Thymus (tissue), 14 donors: Measurements from ENCODE around the gene ARHGAP11B.
"Not testable (repeated sequence)": the region's sequence is repeated elsewhere in the genome, so short reads cannot be mapped to it uniquely, and the experiment has no call there.

Experiments used
- DNase-seq, 9 donors: peaks; one replicate each; pipeline ENCODE4 v3.0.0-alpha.2; 2013; ENCODE audit warnings: low spot score in 9 of 9, low read depth in 6 of 9, missing footprints in 1 of 9
- H3K27ac ChIP-seq, 2 donors: one replicate each; pipeline ENCODE4 v1.5.1; 2013; ENCODE audit warnings: control low read depth in 1 of 2, low read depth in 1 of 2, low read length in 1 of 2, mild to moderate bottlenecking in 1 of 2, moderate library complexity in 1 of 2
- H3K27me3 ChIP-seq, 2 donors: one replicate each; pipeline ENCODE4 v1.5.1; 2013; ENCODE audit warnings: low read length in 1 of 2; ENCODE audit not compliant: control insufficient read depth in 2 of 2, insufficient read depth in 1 of 2
- H3K36me3 ChIP-seq, 2 donors: one replicate each; pipeline ENCODE4 v1.5.1; 2013; ENCODE audit warnings: low read length in 1 of 2, mild to moderate bottlenecking in 1 of 2, moderate library complexity in 1 of 2; ENCODE audit not compliant: control insufficient read depth in 2 of 2, insufficient read depth in 2 of 2
- H3K4me1 ChIP-seq, 2 donors: one replicate each; pipeline ENCODE4 v1.5.1; 2013; ENCODE audit warnings: low read length in 2 of 2; ENCODE audit not compliant: control insufficient read depth in 2 of 2, insufficient read depth in 2 of 2
- H3K4me3 ChIP-seq, 2 donors: one replicate each; pipeline ENCODE4 v1.5.1; 2013; ENCODE audit warnings: low read length in 2 of 2, control low read depth in 1 of 2, mild to moderate bottlenecking in 1 of 2
- H3K9me3 ChIP-seq, 2 donors: one replicate each; pipeline ENCODE4 v1.5.1; 2013; ENCODE audit warnings: low read length in 1 of 2, mild to moderate bottlenecking in 1 of 2; ENCODE audit not compliant: control insufficient read depth in 2 of 2, insufficient read depth in 1 of 2
- WGBS: extraction: QIAGEN DNeasy Blood & Tissue Kit; methylation state at CpG from one replicate; pipeline ENCODE4 v1.1.7; 2013; 5-methylcytosine and 5-hydroxymethylcytosine counted together
- long read RNA-seq, 10 donors: transcript quantifications; one replicate each; lab custom pipeline, GENCODE V29; 2026
- donor health status: healthy.

ARHGAP11B gene
- long read RNA-seq, donor 1, partial matches to known transcripts = 0 of 1 reads
- long read RNA-seq, donor 1, other reads (novel, unspliced or antisense) = 0 of 1 reads
- long read RNA-seq, donor 2 = 0 reads
- long read RNA-seq, donor 3, partial matches to known transcripts = 0 of 4 reads
- long read RNA-seq, donor 3, other reads (novel, unspliced or antisense) = 0 of 4 reads
- long read RNA-seq, donor 4 = 0 reads
- long read RNA-seq, donor 5, partial matches to known transcripts = 0 of 1 reads
- long read RNA-seq, donor 5, other reads (novel, unspliced or antisense) = 0 of 1 reads
- long read RNA-seq, donor 6, partial matches to known transcripts = 0 of 1 reads
- long read RNA-seq, donor 6, other reads (novel, unspliced or antisense) = 0 of 1 reads
- long read RNA-seq, donor 7 = 0 reads
- long read RNA-seq, donor 8 = 0 reads
- long read RNA-seq, donor 9, partial matches to known transcripts = 0 of 1 reads
- long read RNA-seq, donor 9, other reads (novel, unspliced or antisense) = 0 of 1 reads
- long read RNA-seq, donor 10 = 0 reads

- under 1% methylated on average over 35 of the region's 35 CpGs for WGBS
- not testable (repeated sequence) for H3K9me3 ChIP-seq, H3K4me1 ChIP-seq, H3K36me3 ChIP-seq, H3K27me3 ChIP-seq
- Histone ChIP-seq H3K4me3 (peak within 1 kb of the TSS; percentile 63 to 70), H3K27ac (peak within 1 kb of the TSS; percentile 88 to 93)
- peak; percentile 92 to 99 (median 97) for DNase-seq
These were observed at the start of gene ARHGAP11B for GRCh38 chr15:30625436-30626193. ARHGAP11B (plus strand) TSS chr15:30626128.

- not testable (repeated sequence) for H3K4me1 ChIP-seq, H3K36me3 ChIP-seq, H3K27me3 ChIP-seq, H3K9me3 ChIP-seq, H3K27ac ChIP-seq, H3K4me3 ChIP-seq, DNase-seq
- no CpG with 5 or more reads among the region's 6 CpGs for WGBS
These were observed 46.4 kb upstream of the ARHGAP11B start for GRCh38 chr15:30579394-30579970.

GRCh38 chr15:30580716-30581115, 45.2 kb upstream of the ARHGAP11B start:
- no CpG with 5 or more reads among the region's 4 CpGs for WGBS
- not testable (repeated sequence) for H3K4me3 ChIP-seq, H3K36me3 ChIP-seq, H3K9me3 ChIP-seq, DNase-seq, H3K4me1 ChIP-seq, H3K27ac ChIP-seq, H3K27me3 ChIP-seq

- not testable (repeated sequence) for H3K9me3 ChIP-seq, H3K27ac ChIP-seq, H3K27me3 ChIP-seq, H3K4me1 ChIP-seq, DNase-seq, H3K4me3 ChIP-seq, H3K36me3 ChIP-seq
- 34% methylated on average over 2 of the region's 2 CpGs for WGBS
These were observed 27.0 kb upstream of the ARHGAP11B start for GRCh38 chr15:30598953-30599352.

GRCh38 chr15:30603796-30604195, 22.1 kb upstream of the ARHGAP11B start, which contains the start of gene GOLGA8H:
GOLGA8H (plus strand) TSS chr15:30604028; CDS start chr15:30604126, 98 bp downstream.
- not testable (repeated sequence) for H3K27ac ChIP-seq, H3K4me1 ChIP-seq, H3K9me3 ChIP-seq, H3K36me3 ChIP-seq, H3K4me3 ChIP-seq, DNase-seq, H3K27me3 ChIP-seq
- WGBS = over 99% methylated on average over 4 of the region's 8 CpGs

GRCh38 chr15:30612271-30612670, 13.7 kb upstream of the ARHGAP11B start:
- WGBS = 100% methylated on average over 1 of the region's 6 CpGs
- H3K4me3 ChIP-seq, H3K4me1 ChIP-seq, H3K27ac ChIP-seq, H3K27me3 ChIP-seq, DNase-seq, H3K9me3 ChIP-seq, H3K36me3 ChIP-seq: not testable (repeated sequence)

- 17% methylated on average over 3 of the region's 3 CpGs for WGBS
- not testable (repeated sequence) for H3K36me3 ChIP-seq, H3K27ac ChIP-seq, H3K4me1 ChIP-seq, H3K9me3 ChIP-seq, H3K27me3 ChIP-seq, DNase-seq, H3K4me3 ChIP-seq
These were observed 4.6 kb upstream of the ARHGAP11B start for GRCh38 chr15:30621342-30621741.

- peak overlapping the region; percentile 60 to 93 for H3K27ac ChIP-seq
- DNase-seq = peak in 7 of 9 donors; percentile 8 to 55 (median 22)
- WGBS = under 1% methylated on average over 12 of the region's 22 CpGs
- H3K9me3 ChIP-seq, H3K36me3 ChIP-seq, H3K27me3 ChIP-seq, H3K4me1 ChIP-seq: not testable (repeated sequence)
- peak overlapping the region; percentile 63 to 70 for H3K4me3 ChIP-seq
These were observed 252 bp downstream of the ARHGAP11B start for GRCh38 chr15:30626194-30626565.

GRCh38 chr15:30626632-30627031, 704 bp downstream of the ARHGAP11B start:
- H3K36me3 ChIP-seq, H3K27me3 ChIP-seq, H3K9me3 ChIP-seq, DNase-seq, H3K4me1 ChIP-seq: not testable (repeated sequence)
- peak overlapping the region; percentile 63 to 70 for H3K4me3 ChIP-seq
- under 1% methylated on average over 14 of the region's 20 CpGs for WGBS
- H3K27ac ChIP-seq = peak overlapping the region in 1 of 2 donors; percentile 17
